SK-N-MC (cell line): ENCODE results near the gene EEF1B2.

ENCODE experiments used
- EZH2 ChIP-seq: fragments of 200-600 bp; sonication (generic); IDR thresholded peaks from one replicate; pipeline ENCODE4 v1.6.1; 2017; ENCODE audit warnings: antibody characterized with exemption
- POLR2AphosphoS5 ChIP-seq: IDR thresholded peaks from 2 replicates; pipeline ENCODE4 v1.6.1; 2012; ENCODE audit warnings: mild to moderate bottlenecking, low read depth, low read length, borderline replicate concordance

DNA sequence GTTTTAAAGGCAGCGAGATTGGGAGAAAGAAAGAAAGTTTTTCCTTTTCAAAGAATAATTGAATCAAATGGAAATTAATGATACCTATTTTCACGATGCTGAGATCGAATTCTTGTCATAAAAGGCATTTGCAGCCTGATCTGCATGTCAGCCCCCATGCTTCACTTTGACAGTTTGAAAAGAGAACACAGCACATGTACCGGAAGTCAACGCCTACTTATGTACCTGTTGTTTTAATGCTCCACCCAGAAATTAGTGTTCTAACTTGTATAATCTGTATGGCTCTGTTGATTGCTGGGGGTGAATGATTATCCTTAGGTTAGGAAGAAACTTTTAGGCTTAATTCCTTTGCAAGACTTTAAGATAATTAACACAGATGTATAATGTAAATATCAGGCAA is 31.0 kb downstream of the EEF1B2 start:
- TF ChIP-seq POLR2AphosphoS5, result no peak
- no peak for TF ChIP-seq EZH2
